NCI-H2227 (cell line): ENCODE data around the gene SGK1.
"Not testable (repeated sequence)": the region's sequence is repeated elsewhere in the genome, so short reads cannot be mapped to it uniquely, and the experiment has no call there.

Experiments
- DNase-seq: peaks from one replicate; lab custom pipeline; 2025; ENCODE audit not compliant: unreplicated experiment; lab: John Stamatoyannopoulos, UW

The SGK1 gene

GRCh38 chr6:134230087-134230700 is 87.7 kb downstream of the SGK1 start:
- DNase-seq: no peak

DNA sequence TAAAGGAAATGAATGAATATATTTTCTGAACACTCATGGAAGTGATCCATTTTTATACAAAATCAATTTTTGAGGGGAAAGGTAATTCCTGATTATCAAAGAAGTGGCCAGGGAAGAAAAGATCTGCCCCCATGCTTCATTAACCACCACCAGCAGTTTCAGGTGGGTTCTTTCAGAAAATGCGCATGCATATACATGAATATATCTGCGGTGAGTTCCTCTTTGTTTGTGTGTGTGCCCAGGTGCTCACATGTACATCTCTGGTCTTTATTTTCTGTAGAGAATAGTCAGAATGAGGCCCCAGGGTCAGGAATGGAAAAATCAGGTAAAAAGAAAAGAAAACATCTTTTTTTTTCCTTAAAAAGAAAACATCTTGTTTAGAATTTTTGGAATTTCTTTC is 88.4 kb downstream of the SGK1 start:
- DNase-seq: no peak

GRCh38 chr6:134223796-134224420 is 94.0 kb downstream of the SGK1 start:
- no peak for DNase-seq

DNA sequence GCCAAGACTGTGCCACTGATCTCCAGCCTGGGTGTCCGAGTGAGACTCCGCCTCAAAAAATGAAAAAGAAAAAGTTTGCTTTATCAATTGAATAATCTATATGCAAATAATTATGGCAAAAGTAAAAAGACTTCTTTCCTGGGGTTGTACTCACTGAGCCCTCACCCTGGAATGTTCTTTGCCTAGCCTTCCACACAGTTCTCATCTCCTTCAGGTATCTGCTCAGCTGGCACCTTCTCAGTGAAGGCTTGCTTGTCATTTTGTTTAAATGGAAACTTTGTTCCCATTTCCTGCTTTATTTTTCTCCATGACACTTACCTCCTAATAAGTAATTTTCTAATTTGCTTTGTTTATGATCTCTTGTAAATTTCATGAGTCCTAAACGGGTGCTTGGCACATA is 96.7 kb downstream of the SGK1 start:
- DNase-seq: no peak

DNA sequence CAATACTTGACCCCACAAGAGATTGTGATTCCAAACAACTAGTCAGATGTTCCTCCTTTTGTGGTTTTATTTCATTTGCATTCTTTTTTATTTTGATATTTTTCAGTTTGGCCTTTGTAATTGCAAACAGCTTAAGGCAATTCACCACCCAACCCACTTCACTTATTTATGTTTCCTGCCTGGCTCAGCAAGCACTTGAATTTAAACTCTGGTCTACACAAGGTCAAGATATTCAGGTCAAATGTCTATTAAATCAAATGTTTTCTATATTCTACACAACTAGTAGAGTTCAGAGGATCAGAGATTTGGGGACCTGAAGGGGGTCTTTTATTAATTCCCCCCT is 100.1 kb downstream of the SGK1 start:
- DNase-seq: no peak

DNA sequence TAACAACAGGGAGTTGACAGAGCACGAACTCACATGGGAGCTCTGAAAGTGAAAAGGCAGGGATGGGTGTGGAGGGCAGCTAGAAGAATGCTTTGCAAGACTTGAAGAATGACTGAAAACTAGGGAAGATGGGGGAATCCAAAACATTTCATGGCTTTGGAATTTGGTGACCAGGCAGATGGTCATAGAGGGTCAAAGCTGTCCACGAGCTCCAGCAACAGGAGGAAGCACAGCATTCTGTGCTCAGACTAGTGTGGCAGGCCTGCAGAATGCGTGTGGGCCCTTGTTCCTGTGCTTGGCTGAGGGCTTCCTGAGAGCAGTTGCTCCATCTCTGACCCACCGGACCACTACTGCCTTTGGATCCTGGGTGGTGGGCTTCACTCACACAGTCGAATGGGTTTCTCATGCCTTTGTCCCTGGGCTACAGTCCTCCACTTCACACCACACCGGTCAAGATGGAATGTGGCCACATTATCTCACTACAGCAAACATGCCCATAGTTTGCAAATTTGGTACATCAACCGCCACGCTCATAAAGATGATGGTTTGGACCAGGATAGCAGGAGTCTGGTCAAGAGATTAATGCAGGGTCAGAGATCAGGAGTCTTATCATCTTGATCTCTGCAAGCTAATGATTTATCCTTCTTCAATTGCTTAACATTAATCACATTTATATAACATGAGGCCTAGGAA is 100.7 kb downstream of the SGK1 start:
- DNase-seq: no peak

DNA sequence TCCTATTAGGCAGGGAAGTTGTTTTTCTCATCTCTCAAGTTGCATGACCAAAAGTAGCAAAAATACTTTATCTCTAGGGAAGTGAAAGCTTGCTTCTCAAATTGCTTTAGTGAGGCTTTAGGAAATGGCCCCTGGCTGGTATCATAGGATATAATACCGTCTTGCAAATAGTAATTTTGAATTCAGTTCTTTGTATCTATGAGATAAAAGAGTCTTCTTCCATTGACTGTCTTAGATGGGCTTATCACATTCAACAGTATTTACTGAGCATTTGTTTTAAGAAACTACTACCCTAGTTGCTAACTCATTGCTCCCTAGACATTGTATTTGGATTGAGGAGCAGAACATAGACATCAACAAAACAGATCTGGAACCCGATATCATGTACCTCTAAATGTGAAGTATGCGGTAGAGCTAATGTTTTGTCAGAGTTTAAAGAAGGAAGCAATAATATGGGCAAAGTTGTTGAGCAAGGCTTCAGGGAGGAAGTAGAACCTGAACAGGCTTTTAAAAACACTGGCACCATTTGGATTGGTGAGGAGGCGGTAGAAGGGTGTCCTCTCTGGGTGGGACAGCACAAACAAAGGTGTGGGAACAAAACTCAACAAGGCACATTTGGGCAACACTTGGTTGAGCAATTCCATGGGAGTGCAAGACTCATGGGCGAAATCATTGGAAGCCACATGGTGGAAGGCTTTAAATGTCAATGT is 101.5 kb downstream of the SGK1 start:
- DNase-seq: no peak

GRCh38 chr6:134213410-134213809 is 104.5 kb downstream of the SGK1 start:
- not testable (repeated sequence) for DNase-seq

- DNase-seq: no peak
Measured at GRCh38 chr6:134211297-134211696, 106.6 kb downstream of the SGK1 start.

- DNase-seq: no peak
Measured at GRCh38 chr6:134207421-134207820, 110.5 kb downstream of the SGK1 start.

- no peak for DNase-seq
Measured at GRCh38 chr6:134205366-134205765, 112.5 kb downstream of the SGK1 start.

DNA sequence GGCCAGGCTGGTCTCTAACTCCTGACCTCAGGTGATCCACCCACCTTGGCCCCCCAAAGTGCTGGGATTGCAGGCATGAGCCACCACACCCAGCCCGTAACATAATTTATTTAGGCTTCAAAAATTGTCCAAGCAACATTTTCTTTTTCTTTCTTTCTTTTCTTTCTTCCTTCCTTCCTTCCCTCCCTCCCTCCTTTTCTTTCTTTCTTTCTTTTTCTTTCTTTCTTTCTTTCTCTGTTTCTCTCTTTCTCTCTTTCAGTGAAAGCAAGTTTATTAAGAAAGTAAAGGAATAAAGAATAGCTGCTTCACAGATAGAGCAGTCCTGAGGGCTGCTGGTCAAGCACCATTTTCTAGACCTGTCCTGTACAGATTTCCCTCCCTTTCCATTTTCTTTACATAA is 113.2 kb downstream of the SGK1 start:
- not testable (repeated sequence) for DNase-seq

GRCh38 chr6:134204031-134204430 is 113.9 kb downstream of the SGK1 start:
- no peak for DNase-seq

DNA sequence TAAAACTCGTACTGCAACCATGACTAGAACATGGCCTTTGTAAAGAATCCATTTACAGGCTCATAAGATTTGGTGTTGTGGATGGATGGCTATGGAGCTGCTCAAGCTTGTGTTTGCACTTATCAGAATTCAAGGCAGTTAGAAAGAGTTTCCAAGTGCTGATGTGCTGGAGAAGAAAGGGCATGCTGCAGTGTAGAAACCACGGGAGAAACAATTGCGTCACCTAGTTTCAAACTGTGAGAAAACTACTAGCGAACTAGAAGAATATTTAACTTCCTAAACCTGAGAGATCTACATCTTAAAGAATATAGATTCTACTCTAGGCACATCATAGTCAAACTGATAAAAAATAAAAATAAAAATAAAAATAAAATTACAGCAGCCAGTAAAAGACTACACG is 116.2 kb downstream of the SGK1 start:
- no peak for DNase-seq

- no peak for DNase-seq
Measured at GRCh38 chr6:134199848-134200606, 117.9 kb downstream of the SGK1 start.

GRCh38 chr6:134198093-134198492 is 119.8 kb downstream of the SGK1 start:
- DNase-seq: no peak

GRCh38 chr6:134197685-134198084 is 120.2 kb downstream of the SGK1 start:
- not testable (repeated sequence) for DNase-seq

DNA sequence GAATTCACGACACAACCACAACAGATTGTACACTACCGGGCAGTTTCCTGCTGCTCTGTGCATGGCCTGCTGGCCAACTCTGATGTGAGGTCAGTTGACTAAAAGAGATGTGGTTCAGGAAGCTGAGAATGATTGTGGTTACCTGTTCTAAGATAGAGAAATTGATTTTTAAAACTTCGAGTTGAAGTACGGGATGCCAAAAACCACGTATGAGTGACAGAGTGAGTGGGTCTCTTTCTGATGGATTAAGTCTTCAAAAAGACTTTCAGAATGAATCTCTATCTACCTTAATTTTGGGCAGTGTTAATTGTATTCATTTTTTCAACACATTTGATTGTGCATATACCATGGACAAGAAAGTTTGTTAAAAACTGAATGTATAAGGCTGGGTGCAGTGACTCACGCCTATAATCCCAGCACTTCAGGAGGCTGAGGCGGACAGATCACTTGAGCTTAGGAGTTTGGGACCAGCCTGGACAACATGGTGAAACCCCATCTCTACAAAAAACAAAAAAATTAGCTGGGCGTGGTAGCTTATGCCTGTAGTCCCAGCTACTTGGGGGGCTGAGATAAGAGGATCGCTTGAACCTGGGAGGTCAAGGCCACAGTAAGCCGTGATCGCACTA is 121.2 kb downstream of the SGK1 start:
- no peak for DNase-seq

DNA sequence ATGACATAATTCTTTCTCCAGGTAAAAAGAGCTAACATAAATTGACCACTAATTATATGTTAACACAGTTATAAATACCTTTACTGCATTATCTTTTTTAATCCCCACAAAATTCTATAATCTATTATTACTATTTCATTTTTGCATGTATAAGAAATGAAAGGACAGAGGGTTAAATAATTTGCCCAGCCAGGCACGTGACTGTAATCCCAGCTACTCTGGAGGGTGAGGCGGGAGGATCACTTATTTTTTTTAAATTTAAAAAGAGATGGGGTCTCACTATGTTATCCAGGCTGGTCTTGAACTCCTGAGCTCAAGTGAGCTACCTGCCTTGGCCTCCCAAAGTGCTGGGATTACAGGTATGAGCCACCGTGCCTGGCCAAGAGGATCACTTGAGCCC is 121.9 kb downstream of the SGK1 start:
- no peak for DNase-seq

DNA sequence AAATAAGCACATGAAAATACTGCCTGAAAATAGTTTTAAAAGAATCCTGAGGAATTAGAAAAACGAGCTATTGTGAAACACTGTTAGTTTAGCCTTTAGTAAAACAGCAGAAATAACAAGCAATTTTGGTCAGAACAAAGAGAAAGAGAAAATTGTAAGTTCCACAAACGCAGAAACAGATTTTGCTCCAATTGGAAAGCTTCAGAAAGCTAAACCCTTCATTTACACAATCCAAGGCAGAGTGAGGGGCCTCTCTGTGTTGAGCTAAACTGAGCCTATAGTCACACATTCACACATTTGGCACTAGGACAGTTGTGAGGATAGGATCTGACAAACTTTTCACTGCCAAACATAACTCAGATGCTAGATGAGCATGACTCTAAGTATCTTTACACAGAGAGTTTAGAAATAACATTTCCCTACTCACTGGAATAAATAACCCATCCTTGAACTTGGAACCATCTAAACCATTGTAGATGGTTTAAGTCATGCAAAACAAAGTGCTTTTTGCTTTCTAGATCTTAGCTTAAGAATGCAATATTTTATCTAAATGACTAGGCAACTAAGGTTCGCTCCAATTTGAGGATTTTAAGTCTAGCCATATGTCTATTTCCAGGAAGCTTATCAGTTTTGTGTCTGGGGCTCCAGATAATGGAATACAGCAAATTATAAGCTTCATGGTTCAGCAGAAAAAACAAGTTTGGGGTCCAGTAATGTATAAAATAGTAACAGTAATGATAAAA is 122.6 kb downstream of the SGK1 start:
- DNase-seq: no peak
